GM10266 (cell line): ENCODE data around the gene GCNA.
"Not testable (repeated sequence)": the region's sequence is repeated elsewhere in the genome, so short reads cannot be mapped to it uniquely, and the experiment has no call there.

Experiments used
- DNase-seq: peaks from one replicate; pipeline ENCODE4 v3.0.0; 2012; ENCODE audit errors: extremely low spot score
- CTCF ChIP-seq: IDR thresholded peaks from 2 replicates; pipeline ENCODE4 v1.5.1; 2012; ENCODE audit warnings: mild to moderate bottlenecking, low read depth; ENCODE audit not compliant: control insufficient read depth, insufficient read depth; ENCODE audit errors: missing control alignments

Gene GCNA

GRCh38 chrX:71545364-71545763 lies 32.9 kb upstream of the GCNA start:
- DNase-seq, result no peak
- no peak for TF ChIP-seq CTCF

GRCh38 chrX:71546879-71547278 lies 31.4 kb upstream of the GCNA start:
- no peak for TF ChIP-seq CTCF
- no peak for DNase-seq

GRCh38 chrX:71547339-71547738 lies 30.9 kb upstream of the GCNA start:
- no peak for TF ChIP-seq CTCF
- no peak for DNase-seq

DNA sequence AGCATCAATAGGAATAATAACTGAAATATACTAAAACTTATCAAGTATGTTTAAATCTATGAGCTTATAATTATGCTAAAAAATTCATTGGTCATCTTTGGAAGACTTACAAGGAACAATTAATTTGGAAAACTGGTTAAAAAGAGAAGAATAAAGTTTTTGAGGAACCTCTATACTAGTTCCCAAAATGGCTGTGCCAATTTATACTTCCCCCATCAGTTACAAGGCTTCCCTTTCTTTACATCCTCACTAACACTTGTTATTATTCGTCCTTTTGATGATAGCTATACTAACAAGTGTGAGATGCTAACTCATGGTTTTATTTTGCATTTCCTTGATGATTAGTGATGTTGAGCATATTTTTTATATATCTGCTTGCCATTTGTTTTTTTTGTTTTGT lies 28.3 kb upstream of the GCNA start:
- DNase-seq, result no peak
- no peak for TF ChIP-seq CTCF

DNA sequence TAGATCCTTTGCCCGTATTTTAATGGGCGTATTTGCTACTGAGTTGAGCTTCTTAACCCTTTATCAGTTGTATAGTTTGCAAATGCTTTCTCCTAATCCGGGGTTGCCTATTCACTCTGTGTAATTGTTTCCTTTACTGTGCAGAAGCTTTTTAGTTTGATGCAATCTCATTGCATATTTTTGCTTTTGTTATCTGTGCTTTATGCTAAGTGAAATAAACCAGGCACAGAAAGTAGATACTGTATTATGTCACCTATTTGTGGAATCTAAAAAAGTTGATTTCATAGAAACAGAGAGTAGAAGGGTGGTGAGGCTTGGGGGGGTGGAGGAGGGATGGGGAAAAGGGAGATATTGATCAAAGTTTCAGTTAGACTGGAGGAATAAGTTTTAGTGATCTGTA lies 27.7 kb upstream of the GCNA start:
- DNase-seq, result no peak

GRCh38 chrX:71556036-71556435 lies 22.2 kb upstream of the GCNA start:
- no peak for TF ChIP-seq CTCF
- no peak for DNase-seq

More for the DNA sequence above, 27.7 kb upstream of the GCNA start:
- TF ChIP-seq CTCF, result no peak

- DNase-seq, result no peak
- no peak for TF ChIP-seq CTCF
Observed at GRCh38 chrX:71558920-71559319, 19.3 kb upstream of the GCNA start.

- not testable (repeated sequence) for DNase-seq
Observed at GRCh38 chrX:71559773-71560172, 18.5 kb upstream of the GCNA start.
